ENCODE data around the gene STARD6.

GRCh38 chr18:54323561-54323960, 34.1 kb downstream of the STARD6 start:
- TF ChIP-seq MAX (IDR thresholded peaks at IDR 0.05) (no peak), TAF1 (IDR thresholded peaks at IDR 0.05; ENCODE audit: low read depth) (no peak), EP300 (IDR thresholded peaks at IDR 0.05; ENCODE audit: borderline replicate concordance) (no peak), REST (IDR thresholded peaks at IDR 0.05; ENCODE audit: low read depth) (no peak), USF1 (IDR thresholded peaks at IDR 0.05) (no peak), FOXM1 (IDR thresholded peaks at IDR 0.05; ENCODE audit: borderline replicate concordance, low read depth) (no peak), TCF12 (IDR thresholded peaks at IDR 0.05; ENCODE audit: low read depth) (no peak), YY1 (IDR thresholded peaks at IDR 0.05; ENCODE audit: low read depth) (no peak), NFIC (IDR thresholded peaks at IDR 0.05) (no peak), EGR1 (IDR thresholded peaks at IDR 0.05) (no peak), CEBPB (IDR thresholded peaks at IDR 0.05) (no peak), RAD21 (IDR thresholded peaks at IDR 0.05; ENCODE audit: low read depth) (no peak), ZBTB7A (IDR thresholded peaks at IDR 0.05; ENCODE audit: low read depth) (no peak)
